Hematopoietic multipotent progenitor cell treated with erythropoietin and hydrocortisone succinate and interleukin-3 and kit ligand, for 15 days (in vitro differentiated cells): Measurements from ENCODE around the gene H2AZ2.
"Not testable (repeated sequence)": the region's sequence is repeated elsewhere in the genome, so short reads cannot be mapped to it uniquely, and the experiment has no call there.

Experiments used
- DNase-seq: peaks from one replicate; pipeline ENCODE4 v3.0.0-alpha.2; 2015; ENCODE audit warnings: low spot score

The H2AZ2 gene

GRCh38 chr7:44814919-44815318 lies 33.0 kb downstream of the H2AZ2 start:
- DNase-seq = no peak

GRCh38 chr7:44811571-44811970 lies 36.3 kb downstream of the H2AZ2 start:
- no peak for DNase-seq

GRCh38 chr7:44811093-44811492 lies 36.8 kb downstream of the H2AZ2 start:
- no peak for DNase-seq

GRCh38 chr7:44808914-44809393 lies 38.9 kb downstream of the H2AZ2 start:
- no peak for DNase-seq

- DNase-seq = no peak
Measured at GRCh38 chr7:44805950-44806349, 41.9 kb downstream of the H2AZ2 start.

- not testable (repeated sequence) for DNase-seq
Measured at GRCh38 chr7:44803828-44804519, 43.9 kb downstream of the H2AZ2 start.

- no peak for DNase-seq
Measured at GRCh38 chr7:44802418-44803025, 45.4 kb downstream of the H2AZ2 start.

- no peak for DNase-seq
Measured at GRCh38 chr7:44801890-44802289, 46.0 kb downstream of the H2AZ2 start.

GRCh38 chr7:44799939-44800338 lies 47.9 kb downstream of the H2AZ2 start:
- DNase-seq = no peak

GRCh38 chr7:44798649-44799305 lies 49.1 kb downstream of the H2AZ2 start:
- DNase-seq = no peak

- DNase-seq = peak; percentile 79
Measured at GRCh38 chr7:44797329-44798258, 50.3 kb downstream of the H2AZ2 start.

- DNase-seq = peak; percentile 97
Measured at GRCh38 chr7:44796504-44797328, 51.2 kb downstream of the H2AZ2 start, which contains the start of gene PPIA. Gene PPIA, plus strand, starts transcription at chr7:44796681. Its CDS starts 44 bp downstream, at chr7:44796725.

- DNase-seq = no peak
Measured at GRCh38 chr7:44796034-44796503, 51.8 kb downstream of the H2AZ2 start.

- DNase-seq = no peak
Measured at GRCh38 chr7:44794331-44794730, 53.6 kb downstream of the H2AZ2 start.

GRCh38 chr7:44793919-44794318 lies 54.0 kb downstream of the H2AZ2 start:
- DNase-seq = no peak

GRCh38 chr7:44791278-44792219 lies 56.3 kb downstream of the H2AZ2 start:
- DNase-seq = no peak

GRCh38 chr7:44789990-44790389 lies 57.9 kb downstream of the H2AZ2 start:
- no peak for DNase-seq

- no peak for DNase-seq
Measured at GRCh38 chr7:44787762-44788161, 60.1 kb downstream of the H2AZ2 start.

GRCh38 chr7:44787041-44787440 lies 60.8 kb downstream of the H2AZ2 start:
- DNase-seq = no peak

- DNase-seq = not testable (repeated sequence)
Measured at GRCh38 chr7:44785218-44785617, 62.7 kb downstream of the H2AZ2 start.
